ENCODE results near the gene KLHL15.
"Not testable (repeated sequence)": the region's sequence is repeated elsewhere in the genome, so short reads cannot be mapped to it uniquely, and the experiment has no call there.

The KLHL15 gene

DNA sequence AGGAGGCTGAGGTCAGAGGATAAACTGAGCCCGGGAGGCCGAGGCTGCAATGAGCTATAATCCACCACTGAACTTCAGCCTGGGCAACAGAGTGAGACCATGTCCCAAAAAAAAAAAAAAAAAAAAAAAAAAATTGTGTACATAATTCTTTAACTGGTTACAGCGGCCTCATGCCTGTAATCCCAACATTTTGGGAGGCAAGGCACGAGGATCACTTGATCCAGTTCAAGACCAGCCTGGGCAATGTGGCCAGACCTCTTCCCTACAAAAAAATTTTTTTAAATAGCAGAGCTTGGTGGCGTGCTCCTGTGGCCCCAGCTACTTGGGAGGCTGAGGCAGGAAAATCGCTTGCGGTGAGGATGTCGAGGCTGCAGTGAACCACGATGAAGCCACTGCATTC, 9.3 kb downstream of the KLHL15 start:
- no peak for DNase-seq

DNA sequence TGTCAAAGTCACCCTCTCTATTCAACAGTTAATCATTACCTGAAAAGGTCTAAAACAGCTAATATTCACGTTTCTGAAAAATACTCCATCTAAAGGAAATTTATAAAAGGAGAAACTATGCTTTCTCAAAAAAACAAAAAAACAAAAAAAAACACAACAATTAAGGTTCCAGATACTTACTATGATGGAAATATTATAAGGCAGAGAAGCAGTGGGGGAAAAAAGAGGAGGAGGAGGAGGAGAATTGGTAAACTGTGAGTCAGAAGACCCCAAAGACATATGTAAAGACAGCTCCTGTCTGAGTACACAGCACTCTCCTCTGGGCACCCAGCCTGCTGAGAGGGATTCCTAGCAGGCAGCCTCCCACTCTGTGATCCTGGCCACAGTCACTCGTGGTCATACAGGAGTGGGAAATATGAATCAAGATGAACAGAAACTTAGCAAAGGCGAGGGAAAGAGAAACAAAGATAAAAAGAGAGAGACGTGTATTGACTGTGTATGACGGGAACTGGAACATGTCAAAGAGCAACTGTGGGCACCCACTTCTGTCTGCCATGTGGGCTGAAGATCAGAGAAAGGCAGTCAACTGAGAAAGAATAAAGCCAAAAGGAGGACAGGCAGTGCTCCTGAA, 12.5 kb downstream of the KLHL15 start:
- peak; percentile 30 for DNase-seq

DNA sequence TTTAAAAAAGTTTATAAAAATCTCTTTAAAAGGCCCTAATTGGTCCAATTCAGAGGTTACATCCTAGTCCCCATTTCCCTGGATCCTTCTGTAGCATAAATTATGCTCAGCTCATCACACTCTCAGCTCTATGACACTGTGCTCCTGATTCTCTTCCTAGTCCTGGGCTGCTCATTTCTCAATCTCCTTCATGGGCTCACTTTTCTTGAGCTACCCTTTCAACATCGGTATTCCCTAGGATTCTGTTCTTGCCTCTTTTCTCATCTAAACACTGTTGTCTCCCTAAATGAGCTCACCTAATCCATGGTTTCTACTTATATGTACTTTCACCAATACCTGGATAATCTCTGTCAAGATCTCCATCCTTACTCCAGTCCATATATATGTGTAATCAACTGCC, 14.7 kb downstream of the KLHL15 start:
- no peak for DNase-seq

DNA sequence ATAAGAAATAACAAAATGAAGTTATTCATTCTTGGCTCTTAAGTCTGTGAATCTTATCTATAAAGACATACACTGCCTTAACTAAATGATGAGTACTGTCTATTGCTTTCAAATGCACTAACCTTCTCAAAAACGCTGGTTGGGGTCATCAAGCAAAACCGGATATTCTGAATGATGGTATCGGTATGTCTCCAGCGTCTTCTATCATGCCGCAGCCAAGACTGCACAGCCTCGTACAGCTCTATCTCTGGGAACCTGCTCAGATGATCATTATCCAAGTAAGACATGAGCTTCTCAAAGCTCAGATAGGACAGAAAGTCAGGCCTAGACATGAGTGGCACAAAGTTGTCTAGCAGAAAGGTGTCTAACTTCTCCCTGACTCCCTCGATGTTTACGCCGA, 21.1 kb downstream of the KLHL15 start:
- no peak for DNase-seq

DNA sequence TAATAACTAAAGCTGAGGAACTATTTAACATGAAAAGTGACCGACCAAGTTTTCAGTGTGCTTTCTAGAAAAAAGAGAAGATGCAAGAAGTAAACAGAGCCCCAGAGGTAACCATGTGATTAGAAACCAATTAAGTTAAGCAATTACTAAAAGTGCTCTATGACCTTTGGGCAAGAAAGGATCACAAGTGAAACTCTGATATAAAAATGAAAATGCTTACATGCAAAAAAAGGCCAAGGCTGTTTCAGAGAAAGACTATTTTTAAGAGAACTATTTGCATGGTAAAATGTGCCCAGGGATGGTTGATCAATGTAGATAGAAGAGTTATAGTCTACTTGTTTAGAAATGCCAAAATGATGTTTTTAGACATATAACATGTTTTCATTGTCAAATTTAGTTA, 22.0 kb downstream of the KLHL15 start:
- no peak for DNase-seq

DNA sequence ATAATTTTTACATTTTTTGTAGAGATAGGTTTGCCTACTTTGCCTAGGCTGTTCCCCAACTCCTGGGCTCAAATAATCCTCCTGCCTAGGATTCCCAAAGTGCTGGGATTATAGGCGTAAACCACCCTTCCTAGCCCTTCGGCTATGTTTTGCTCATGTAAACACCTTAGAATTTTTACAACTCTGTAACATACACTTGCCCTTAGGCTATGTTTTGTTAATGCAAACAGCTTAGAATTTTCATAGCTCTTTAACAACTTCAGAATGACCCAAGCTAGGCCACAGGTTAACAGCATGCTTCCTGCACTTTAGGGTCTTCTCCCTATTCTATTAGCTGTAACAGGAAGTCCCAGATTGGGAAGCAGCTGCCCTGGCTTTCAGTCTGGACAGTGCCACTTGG, 24.2 kb downstream of the KLHL15 start:
- DNase-seq: no peak

DNA sequence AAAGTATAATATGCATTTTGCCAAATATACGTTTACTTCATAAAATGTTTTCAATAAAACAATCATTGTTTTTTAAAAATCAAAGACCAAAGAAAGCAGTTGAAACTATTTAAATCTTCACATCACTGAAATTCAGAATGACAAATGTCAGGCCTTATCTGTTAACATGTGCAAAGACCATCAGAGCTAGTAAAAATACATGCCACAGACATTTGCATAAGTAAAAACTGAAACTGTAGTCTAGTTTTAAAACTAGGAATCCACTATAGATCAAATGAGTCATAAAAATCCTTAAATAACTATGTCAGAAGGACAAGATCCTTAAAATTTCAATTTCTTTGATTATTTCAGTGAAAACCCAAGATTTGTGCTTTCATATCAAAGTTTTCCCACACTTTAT, 24.8 kb downstream of the KLHL15 start:
- DNase-seq: no peak

DNA sequence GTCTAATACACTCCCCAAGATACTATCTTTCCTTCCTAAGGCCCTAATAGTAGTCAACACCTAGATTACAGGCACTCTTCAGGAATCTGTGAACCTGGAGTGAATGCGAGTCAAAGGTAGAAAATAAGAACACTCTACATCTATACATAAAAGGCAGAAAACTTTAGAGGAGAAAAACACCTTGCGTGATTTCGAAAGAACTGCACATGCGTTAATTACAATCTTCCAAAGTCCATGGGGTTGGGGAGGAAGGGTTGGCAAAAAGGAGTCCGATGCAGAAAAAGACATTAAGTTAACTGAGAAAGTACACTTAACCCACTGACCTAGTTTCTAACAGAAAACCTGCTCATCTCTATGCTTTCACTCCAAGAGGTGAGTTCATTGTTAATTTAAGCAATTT, 27.3 kb downstream of the KLHL15 start:
- no peak for DNase-seq

DNA sequence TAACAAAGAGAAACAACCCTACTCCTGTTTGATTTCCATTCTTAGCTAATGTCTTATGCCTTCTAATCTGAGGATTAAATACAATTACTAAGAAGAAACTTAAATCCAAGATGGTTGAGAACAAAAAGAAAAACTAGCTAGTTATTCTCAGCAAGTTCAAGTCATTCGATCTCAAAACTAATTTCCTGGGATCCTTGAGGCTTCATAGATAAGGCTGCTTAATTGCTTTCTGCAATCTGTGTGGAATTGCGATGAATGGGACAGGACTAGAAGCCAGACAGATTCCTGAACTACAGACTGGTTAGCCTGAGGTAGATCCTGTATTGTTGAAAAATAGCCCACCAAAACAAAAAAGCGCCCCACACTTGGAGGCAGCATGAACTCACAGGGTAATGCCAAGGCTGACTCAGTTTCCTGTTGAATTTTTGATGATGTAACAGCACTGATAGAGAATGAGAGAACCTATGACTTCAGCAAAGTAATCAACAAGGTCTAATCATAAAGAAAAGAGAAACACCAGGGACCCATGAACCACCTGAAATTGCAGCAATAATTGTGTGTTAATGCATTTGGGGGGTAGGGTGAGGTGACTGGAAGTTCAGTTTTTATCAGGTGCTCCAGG, 33.9 kb downstream of the KLHL15 start:
- no peak for DNase-seq

DNA sequence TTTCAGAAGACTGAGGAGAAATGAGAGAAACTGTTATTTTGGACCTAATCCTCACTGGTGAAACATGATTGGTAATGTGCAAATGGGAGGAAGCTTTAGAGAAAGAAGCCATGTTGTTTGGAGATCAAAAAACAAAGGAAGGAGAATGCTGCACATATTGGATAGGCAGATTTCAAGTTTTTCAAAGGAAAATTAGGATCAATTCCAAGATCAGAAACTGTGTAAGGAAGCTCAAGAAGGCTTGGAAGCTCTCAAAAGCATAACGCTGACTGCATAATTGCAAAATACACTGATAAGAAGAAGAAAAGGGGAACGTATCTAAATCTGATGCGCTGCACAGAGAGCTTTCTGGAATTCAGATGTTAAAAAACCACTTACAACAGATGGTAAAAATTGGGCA, 34.6 kb downstream of the KLHL15 start:
- no peak for DNase-seq

DNA sequence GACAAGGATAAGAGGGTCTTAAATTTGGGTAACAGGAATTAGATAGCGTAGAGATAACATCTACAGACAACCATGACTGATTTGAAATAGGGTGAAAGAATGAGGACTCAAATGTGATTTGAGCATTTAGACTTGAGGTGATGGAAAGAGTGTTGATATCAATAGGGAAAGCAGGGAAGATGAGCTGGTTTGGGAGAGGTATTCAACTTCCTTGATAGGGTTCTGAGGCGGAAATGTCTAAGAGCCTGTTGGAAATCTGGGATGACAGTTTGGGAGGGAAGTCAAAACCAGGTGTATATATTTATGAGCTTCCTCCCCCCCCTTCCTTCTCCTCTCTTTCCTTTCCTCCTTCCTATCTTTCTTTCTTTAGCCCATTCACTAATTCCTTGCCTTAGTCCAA, 36.5 kb downstream of the KLHL15 start:
- no peak for DNase-seq

DNA sequence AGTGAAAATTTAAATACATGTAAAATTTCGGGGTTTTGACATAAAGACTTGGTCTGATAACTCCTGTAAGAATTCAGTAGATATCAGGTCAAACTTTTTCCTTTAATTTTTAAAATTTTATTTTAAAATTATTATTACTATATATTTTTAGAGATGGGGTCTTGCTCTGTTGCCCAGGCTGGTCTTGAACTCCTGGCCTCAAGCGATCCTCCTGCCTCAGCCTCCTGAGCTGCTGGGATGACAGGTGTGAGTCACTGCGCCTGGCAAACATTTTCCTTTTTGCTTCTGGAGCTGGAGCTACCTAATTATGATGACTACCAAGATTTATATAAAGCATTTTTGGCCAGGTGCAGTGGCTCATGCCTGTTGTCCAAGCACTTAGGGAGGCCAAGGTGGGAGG, 37.3 kb downstream of the KLHL15 start:
- DNase-seq: no peak

DNA sequence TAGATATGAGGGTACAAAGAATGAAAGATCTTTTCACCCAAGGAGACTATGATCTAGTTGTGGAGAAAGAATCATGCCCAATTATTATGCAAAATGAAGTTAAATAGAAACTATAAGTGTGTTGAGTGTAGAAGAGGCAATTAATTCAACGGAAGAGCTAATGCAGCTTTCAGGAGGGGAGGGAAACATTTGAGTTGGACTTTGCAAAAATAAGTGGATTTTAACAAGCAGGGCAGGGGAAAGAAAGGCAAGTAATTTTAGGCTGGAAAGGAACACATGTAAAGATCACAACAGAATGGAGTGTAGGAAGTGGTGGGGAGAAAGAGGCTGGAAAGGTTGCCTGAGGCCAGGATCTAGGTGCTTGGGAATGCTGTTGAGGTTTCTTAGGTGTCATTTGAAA, 44.1 kb downstream of the KLHL15 start:
- no peak for DNase-seq

DNA sequence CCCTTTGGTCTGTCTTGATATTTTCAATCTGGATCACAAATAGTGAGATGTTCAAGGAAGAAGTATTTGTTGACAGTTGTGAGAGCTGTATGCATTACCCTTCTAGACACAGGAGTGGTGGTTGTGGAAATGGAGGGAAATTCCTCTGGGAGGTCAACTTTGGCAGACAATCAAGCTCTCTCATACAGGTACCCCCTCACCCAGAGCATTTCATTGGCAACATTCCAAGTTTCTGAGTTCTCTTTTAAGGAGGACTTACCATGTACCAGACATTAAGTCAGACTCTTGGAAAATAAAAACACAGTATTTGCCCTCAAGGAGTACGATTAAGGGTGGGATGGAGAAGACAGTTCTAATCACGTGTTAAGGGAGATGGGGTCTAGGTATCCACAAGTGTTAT, 45.3 kb downstream of the KLHL15 start:
- DNase-seq: no peak

DNA sequence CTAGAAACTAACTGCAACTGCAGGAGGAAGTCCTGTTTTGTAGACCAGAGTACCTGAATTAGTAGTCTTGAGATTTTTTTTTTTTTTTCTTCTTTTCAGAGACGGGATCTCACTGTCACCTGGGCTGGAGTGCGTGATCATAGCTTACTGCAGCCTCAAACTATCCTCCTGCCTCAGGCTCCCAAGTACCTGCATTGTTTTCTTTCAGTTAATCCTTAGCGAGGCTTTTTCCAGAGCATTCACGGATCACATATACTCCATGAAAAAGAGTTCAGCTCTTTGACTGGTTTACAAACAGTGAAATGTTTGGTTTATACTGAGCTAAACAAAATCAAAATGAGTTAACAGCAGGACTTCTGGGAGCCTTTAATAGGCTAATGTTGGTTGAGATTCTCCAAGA, 45.8 kb downstream of the KLHL15 start:
- no peak for DNase-seq

DNA sequence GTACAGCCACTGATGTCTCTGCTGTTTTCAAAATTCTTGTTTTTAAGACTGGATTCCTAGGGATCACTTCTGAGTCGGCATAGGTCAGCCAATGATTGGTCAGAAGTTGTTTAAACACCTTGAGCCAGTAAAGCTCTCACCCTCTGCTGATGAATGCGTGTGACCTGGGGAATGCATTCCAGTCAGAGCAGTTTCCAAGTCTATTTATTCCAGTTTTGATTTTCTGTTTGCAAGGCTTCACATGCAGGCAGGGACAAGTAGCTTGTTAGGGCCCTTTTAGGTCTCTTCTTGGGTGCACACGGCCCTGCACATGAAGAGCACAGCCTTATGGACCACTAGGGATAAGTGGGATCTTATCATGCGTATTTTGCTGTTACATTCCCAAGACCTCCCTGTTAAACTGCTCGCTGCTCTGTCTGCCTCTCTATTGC, 47.0 kb downstream of the KLHL15 start:
- DNase-seq: no peak

DNA sequence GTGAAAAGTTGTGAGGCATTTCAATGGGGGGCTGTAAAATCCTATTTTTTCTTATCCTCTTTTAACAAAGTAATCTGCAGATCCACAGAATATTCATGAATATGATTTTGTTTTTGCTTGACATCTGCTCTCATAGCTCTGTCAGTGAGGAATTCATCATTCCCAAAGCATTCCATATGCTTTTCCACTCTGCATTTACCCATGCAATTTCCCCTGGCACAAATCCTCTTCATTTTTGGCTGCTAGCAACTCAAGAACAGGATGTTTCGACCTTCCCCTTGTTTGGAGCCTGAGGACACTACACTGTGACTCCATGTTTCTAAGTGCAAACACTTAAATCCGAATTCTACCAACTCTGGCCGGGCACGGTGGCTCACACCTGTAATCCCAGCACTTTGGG, 48.5 kb downstream of the KLHL15 start:
- no peak for DNase-seq

DNA sequence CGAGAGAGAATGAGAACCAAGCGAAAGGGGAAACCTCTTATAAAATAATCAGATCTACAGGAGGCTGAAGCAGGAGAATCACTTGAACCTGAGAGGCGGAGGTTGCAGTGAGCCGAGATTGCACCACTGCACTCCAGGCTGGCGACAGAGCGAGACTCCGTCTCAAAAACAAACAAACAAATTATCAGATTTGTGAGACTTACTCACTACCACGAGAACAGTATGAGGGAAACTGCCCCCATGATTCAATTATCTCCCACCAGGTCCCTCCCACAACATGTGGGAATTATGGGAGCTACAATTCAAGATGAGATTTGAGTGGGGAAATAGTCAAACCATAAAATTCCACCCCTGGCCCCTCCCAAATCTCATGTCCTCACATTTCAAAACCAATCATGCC, 61.4 kb downstream of the KLHL15 start:
- not testable (repeated sequence) for DNase-seq

DNA sequence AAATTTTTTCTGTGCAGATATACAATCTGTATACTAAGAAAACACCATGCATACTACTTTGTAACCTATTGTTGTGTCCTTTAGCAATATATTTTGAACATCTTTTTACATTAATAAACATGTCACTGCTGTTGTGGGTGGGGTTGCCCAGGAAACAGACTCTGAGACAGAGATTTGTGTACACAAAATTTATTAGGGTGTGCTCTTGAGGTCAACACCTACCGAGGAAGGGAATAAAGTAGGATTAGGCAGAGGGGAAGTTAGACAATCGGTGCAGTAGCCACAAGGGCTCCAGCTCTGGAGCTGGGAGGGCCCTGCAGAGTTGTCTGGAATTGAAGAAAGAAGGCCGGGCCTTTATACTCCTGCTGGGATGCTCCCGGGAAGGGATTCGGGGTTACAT, 62.8 kb downstream of the KLHL15 start:
- no peak for DNase-seq

DNA sequence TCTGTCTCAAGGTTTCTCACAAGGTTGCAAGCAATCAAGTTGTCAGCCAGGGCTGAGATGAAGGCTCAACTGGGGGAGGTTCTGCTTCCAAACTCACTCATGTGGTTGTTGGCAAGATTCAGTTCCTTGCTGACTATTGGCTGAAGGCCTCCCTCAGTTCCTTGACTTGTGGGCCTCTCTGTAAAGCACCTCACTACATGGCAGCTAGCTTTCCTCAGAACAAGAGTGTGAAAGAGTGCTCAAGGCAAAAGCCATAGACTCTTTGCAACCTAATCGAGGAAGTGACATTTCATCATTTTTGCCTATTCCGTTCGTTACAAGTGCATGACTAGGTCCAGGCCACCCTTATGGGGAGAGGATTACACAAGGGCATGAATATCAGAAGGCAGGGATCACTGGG, 67.2 kb downstream of the KLHL15 start:
- peak; percentile 16 for DNase-seq

DNA sequence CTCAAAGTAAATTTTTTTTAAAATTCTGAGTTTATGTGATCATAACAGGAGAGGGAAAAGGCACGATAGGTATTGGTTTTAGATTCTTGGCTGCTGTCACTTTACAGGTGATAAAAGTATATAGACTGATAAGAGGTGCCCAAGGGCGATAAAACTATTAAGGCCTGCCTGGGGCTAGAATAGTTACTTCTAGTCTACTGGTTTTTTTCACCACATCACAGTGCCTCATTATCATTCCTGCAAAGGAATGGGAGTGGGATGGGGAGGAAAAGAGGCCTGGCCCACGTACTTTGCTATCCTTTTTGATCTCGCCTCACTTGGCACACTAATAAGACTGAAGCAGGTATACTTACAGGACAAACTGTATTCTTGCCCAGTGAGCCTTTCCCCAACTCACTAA, 72.6 kb downstream of the KLHL15 start:
- no peak for DNase-seq

DNA sequence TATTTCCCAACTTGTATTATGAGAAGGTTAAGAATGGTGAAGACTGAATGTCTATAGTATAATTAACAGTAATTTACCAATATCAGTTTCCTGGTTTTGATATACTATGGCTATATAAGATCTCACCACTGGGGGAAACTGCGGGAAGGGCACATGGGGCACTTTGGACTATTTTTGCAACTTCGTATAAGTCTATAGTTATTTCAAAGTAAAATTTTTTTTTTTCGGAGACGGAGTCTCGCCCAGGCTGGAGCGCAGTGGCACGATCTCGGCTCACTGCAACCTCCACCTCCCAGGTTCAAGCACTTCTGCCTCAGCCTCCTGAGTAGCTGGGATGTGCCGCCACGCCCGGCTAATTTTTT, 73.1 kb downstream of the KLHL15 start:
- peak; percentile 4 for DNase-seq

DNA sequence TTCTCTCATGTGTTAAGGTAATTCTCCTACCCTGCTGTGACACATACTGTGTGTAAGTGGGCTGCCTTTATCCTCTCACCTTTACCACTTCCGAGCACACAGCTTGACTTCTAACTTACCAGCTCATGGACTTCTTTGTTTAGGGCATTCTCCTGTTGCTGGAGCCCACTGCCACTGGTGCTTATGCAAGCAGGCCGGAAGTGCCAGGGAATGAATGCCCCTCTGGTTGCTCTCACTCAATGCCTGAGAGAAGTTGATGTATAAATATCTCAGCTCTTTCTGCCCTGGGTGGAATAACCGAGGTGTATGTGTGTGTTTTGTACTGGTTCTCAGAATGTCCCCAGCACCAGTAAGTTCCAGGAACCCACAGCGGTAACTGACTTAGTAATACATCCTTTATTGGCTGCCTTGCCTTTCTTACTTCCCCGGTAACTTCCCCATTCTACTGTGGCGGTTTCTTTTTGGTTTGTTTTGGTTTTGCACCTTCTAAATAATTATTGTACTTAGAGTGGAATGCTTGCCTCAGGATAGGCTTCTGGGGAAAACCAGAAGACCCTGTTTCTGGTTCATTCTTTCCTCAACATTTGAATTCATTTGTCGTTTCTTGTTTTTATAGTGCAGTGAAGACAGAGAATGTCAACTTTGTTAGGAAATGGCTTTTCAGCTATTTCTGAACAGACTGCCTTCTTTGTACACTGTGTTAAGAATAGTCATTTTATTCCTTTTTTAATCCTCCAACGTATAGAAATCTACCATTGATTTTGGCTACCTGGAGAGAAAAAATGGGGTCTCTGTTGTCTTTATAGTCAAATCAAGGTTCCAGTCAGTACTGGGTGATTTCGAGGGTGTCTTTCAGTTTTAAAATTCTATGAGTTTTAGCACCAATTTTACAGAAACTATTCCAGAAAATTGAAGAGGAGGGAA, 73.7 kb downstream of the KLHL15 start:
- DNase-seq: peak; percentile 41

DNA sequence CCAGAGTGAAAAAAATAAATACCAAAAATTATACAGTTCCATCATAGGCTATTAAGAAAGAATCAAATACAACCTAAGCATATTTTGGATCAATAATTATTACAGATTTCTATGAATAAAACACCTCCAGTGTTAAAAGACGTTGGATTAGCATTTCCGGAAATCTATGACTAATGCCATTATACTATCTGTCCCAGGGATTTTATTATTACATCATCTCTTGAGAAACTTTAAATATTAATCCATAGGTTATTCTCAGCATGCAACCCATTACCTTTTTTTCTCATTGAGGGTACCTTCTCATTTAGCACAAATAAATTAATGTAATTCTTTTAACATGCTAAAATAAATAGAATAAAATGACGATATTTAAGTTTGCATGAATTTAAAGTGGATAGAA, 74.6 kb downstream of the KLHL15 start:
- no peak for DNase-seq

Data from CD4-positive, alpha-beta T cell treated with Interleukin-6 for 4 hours (primary cell).